Left ventricle myocardium inferior (tissue), 1 donor: ENCODE results near the gene IL1RAPL1. TPM values are rescaled to one million over a fixed set of nuclear protein-coding genes. Genes with fewer than 3 reads are reported as not detected.

Experiments
- DNase-seq: peaks from one replicate; pipeline ENCODE4 v3.0.0-alpha.2; 2020
- H3K27ac ChIP-seq: fragments of 200-600 bp; replicated peaks from 2 replicates; pipeline ENCODE4 v1.8.0; 2021
- H3K27me3 ChIP-seq: fragments of 200-600 bp; 2 replicates; pipeline ENCODE4 v1.8.0; 2021; ENCODE audit warnings: low read depth
- H3K36me3 ChIP-seq: fragments of 200-600 bp; 2 replicates; pipeline ENCODE4 v1.8.0; 2021
- H3K4me1 ChIP-seq: fragments of 200-600 bp; 2 replicates; pipeline ENCODE4 v1.8.0; 2021
- H3K4me3 ChIP-seq: fragments of 200-600 bp; 2 replicates; pipeline ENCODE4 v1.8.0; 2021; ENCODE audit warnings: mild to moderate bottlenecking, moderate library complexity
- H3K9me3 ChIP-seq: fragments of 200-600 bp; replicated peaks from 2 replicates; pipeline ENCODE4 v1.8.0; 2021
- intact Hi-C: fragments of 100-400 bp; cut with micrococcal nuclease; formaldehyde crosslinking; loops from one replicate; pipeline ENCODE4 v1.11.0; 2022
- total RNA-seq: library from RNA; stranded (reverse); fragmentation: NEBNext Ultra II Directional; extraction: Animal tissue kit (Norgen Biotek cat#: 25700); gene quantifications from one replicate; pipeline ENCODE4 v1.2.1, GENCODE V29; 2021
- TF ChIP-seq, protein P1 (sequence below): fragments of 200-600 bp; IDR thresholded peaks from 2 replicates; pipeline ENCODE4 v1.8.0; 2021; ENCODE audit warnings: antibody characterized with exemption, mild to moderate bottlenecking, borderline replicate concordance
- donor health status: DM: no; HTN: yes; CAD: no; lungs with severe emphysema.

Gene IL1RAPL1
- total RNA-seq, 1 donor from 2014 or later = 1.9 TPM

DNA sequence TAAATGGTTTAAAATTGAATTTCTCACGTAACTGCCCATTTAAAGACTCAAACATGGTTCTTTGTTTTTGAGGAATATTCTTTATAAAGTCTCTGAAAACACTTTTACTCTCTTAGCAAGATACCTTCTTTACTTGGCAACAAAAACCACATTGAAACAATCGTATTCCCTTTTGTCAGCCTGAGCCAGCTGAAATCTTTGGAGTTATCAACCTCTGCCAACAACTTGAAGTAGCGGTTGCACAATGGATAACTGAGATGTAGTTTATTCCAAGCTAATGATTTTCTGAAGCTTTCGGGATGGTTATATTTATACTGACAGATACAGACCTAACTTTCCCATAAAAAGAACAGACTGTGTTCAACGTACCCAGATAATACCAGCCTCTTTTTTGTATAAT, 561.3 kb downstream of the IL1RAPL1 start:
- Histone ChIP-seq H3K36me3 (no peaks in the 10 kb centered on the region), H3K4me1 (no peaks in the 10 kb centered on the region), H3K9me3 (no peaks in the 10 kb centered on the region), H3K4me3 (no peak overlapping the region), H3K27me3 (no peaks in the 10 kb centered on the region), H3K27ac (no peak overlapping the region)
- TF ChIP-seq, protein P1, sequence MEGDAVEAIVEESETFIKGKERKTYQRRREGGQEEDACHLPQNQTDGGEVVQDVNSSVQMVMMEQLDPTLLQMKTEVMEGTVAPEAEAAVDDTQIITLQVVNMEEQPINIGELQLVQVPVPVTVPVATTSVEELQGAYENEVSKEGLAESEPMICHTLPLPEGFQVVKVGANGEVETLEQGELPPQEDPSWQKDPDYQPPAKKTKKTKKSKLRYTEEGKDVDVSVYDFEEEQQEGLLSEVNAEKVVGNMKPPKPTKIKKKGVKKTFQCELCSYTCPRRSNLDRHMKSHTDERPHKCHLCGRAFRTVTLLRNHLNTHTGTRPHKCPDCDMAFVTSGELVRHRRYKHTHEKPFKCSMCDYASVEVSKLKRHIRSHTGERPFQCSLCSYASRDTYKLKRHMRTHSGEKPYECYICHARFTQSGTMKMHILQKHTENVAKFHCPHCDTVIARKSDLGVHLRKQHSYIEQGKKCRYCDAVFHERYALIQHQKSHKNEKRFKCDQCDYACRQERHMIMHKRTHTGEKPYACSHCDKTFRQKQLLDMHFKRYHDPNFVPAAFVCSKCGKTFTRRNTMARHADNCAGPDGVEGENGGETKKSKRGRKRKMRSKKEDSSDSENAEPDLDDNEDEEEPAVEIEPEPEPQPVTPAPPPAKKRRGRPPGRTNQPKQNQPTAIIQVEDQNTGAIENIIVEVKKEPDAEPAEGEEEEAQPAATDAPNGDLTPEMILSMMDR = no peak
- intact Hi-C loops = no loop called here
- DNase-seq = no peak

GRCh38 chrX:29155286-29155685, 568.0 kb downstream of the IL1RAPL1 start:
- Histone ChIP-seq H3K4me1 (no peaks in the 10 kb centered on the region), H3K9me3 (no peaks in the 10 kb centered on the region), H3K27ac (no peak overlapping the region), H3K27me3 (no peaks in the 10 kb centered on the region), H3K4me3 (no peak overlapping the region), H3K36me3 (no peaks in the 10 kb centered on the region)
- DNase-seq = no peak
- TF ChIP-seq, protein P1 = no peak
- intact Hi-C loops = no loop called here

DNA sequence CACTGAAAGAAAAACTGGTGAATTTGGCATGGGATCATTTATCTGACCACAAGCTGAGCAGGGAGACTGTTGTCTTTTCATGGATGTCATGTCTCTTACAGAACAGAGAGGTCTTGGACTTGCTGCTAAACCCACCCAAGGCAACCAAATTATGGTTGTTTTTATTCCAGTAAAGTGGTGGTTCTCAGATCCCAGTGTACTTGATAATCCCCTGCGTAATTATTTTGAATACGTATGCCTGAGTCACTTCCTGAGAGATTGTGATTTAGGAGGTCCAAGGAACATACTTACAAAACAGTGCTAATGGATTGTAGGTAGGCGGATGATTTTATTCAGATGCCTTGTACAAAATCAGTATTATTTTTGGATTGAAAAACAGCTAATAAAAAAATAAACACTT, 585.6 kb downstream of the IL1RAPL1 start:
- TF ChIP-seq, protein P1 = no peak
- peak overlapping the region; percentile 33 for H3K27ac ChIP-seq
- DNase-seq = no peak
- H3K4me3 ChIP-seq = no peak overlapping the region
- H3K27me3 ChIP-seq = no peaks in the 10 kb centered on the region
- H3K9me3 ChIP-seq = no peaks in the 10 kb centered on the region
- no peaks in the 10 kb centered on the region for H3K36me3 ChIP-seq
- no peaks in the 10 kb centered on the region for H3K4me1 ChIP-seq
- intact Hi-C loops = no loop called here

DNA sequence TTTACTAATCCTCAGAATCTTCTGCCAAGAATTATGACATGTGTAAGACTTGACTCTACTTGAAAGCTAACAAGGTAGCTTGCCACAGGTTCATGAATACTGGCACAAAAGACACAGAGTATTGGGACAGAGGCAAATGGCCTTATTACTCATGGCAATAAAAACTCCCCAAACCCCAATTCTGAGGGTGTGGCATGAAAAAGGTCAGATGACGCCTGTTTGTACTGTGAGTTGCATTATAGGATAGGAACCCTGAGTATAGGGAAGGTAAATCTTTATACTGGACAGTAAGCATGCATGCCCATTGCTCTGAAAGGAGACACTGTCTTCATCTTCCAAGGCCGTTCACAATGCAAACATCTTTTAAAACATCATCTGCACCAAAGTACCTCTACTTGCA, 600.0 kb downstream of the IL1RAPL1 start:
- no peaks in the 10 kb centered on the region for H3K36me3 ChIP-seq
- no peaks in the 10 kb centered on the region for H3K4me1 ChIP-seq
- H3K27me3 ChIP-seq = no peaks in the 10 kb centered on the region
- intact Hi-C loops = no loop called here
- H3K27ac ChIP-seq = no peak overlapping the region
- no peaks in the 10 kb centered on the region for H3K9me3 ChIP-seq
- no peak overlapping the region for H3K4me3 ChIP-seq
- TF ChIP-seq, protein P1 = no peak
- no peak for DNase-seq

GRCh38 chrX:29196501-29196900, 609.3 kb downstream of the IL1RAPL1 start:
- H3K4me3 ChIP-seq = no peak overlapping the region
- no peaks in the 10 kb centered on the region for H3K36me3 ChIP-seq
- H3K9me3 ChIP-seq = no peaks in the 10 kb centered on the region
- intact Hi-C loops = no loop called here
- H3K27me3 ChIP-seq = no peaks in the 10 kb centered on the region
- TF ChIP-seq, protein P1 = no peak
- no peak for DNase-seq
- H3K4me1 ChIP-seq = no peaks in the 10 kb centered on the region
- H3K27ac ChIP-seq = no peak overlapping the region

DNA sequence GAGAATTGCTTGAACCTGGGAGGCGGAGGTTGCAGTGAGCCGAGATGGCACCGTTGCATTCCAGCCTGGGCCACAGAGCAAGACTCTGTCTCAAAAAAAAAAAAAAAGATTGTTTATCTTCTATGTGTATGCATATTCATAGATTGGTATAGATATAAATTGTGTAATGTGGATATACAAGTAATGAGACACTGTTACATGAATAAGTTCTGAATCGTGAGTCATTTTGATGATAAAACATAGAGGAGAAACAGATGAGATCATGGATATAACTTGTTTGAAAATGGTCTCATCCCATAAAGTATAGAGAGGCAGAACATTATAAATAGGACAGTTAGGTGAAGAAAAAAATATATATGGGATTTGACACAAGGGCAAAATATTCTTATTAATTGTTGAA, 628.0 kb downstream of the IL1RAPL1 start:
- no peaks in the 10 kb centered on the region for H3K36me3 ChIP-seq
- no peaks in the 10 kb centered on the region for H3K27me3 ChIP-seq
- intact Hi-C loops = no loop called here
- H3K4me1 ChIP-seq = no peaks in the 10 kb centered on the region
- H3K27ac ChIP-seq = no peak overlapping the region
- DNase-seq = no peak
- H3K4me3 ChIP-seq = no peak overlapping the region
- H3K9me3 ChIP-seq = no peaks in the 10 kb centered on the region
- TF ChIP-seq, protein P1 = no peak
